Smooth muscle cell of the brain vasculature (primary cell): ENCODE results near the gene ELK3.

Source experiments
- DNase-seq: peaks from one replicate; pipeline ENCODE4 v3.0.0-alpha.2; 2012; ENCODE audit warnings: low read depth, low spot score

ELK3 gene

DNA sequence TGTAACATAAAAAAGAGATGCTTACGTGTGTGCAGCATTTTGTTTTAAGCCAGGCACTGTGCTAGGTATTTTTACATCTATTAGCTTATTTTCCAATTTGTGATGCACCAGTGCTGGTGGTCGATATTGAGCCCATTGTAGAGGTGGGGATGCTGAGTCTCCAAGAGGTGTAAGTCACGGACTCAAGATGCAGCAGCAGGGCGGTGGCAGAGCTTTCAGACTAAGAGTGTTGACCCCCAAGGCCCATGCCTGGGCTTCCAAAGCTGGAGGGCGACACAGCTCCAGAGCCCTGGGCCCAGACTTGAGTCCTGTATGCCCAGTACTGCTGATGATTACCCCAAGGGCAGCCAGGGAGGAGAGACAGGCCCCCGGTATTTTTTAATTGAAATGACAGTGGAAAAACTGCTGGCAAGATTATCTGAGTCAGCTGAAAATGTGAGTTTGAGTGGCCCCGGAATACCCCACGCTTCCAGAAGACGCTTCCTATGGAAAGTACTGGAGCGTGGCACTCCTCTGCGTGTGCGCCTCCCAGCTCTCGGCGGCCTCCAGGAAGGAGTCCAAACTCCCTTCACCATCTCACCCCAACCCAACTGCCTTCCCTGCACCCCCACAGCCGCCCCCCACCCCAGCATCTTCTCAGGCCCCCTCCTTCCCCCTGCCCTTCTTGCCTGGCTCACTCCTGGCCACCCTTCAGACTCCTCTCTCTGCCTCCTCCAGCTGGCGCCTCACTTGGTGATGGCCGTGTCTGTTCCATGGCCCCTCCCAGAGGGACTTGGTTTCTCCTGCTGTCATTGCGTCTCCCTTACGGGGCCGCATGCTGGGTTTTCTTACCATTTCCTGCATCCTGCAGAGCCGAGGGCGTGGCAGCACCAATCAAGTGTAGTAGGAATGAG is 40.7 kb downstream of the ELK3 start:
- no peak for DNase-seq

DNA sequence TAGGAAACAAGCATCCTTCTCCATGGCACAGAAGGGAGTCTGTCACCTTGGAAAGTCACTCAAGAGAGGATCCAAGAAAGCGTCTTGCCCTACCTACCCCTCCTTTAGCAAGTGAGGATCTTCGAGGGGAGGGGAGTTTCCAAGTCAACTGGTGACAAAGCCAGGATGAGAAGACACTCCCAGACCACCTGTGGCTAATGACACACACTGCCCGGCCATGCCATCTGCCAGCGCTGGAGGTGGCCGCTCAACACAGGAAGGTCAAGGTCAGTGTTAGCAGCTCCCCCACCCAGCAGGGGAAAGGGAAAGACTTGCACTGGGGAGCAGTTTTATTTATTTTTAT is 41.3 kb downstream of the ELK3 start:
- no peak for DNase-seq

DNA sequence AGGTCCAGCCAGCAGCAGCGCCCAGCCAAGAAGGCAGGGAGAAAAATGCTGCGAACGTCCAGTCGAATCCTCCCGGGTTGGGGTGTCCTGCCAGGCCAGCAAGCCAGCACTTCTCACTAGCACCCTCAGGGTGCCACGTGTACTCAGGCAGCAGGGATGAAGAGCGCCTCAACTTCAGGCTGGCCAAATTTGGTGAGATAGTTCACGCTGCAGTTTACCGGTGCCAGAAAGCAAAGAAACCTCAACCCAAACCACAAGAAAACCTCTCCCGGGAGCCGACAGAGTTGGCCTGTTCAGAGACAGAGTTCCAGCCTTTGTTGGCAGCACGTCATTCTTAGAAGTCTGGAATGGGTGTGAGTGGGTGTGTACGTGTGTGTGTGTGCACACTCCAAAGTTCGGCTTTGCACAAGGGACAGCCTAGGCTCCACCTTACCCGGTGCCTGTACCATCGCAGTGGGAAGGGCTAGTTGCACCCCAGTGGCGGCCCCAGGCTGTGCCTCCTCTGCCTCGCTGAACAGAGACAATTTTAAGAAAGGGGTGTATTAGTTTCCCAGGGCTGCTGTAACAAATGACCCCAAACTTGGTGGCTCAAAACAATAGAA is 42.1 kb downstream of the ELK3 start:
- no peak for DNase-seq

DNA sequence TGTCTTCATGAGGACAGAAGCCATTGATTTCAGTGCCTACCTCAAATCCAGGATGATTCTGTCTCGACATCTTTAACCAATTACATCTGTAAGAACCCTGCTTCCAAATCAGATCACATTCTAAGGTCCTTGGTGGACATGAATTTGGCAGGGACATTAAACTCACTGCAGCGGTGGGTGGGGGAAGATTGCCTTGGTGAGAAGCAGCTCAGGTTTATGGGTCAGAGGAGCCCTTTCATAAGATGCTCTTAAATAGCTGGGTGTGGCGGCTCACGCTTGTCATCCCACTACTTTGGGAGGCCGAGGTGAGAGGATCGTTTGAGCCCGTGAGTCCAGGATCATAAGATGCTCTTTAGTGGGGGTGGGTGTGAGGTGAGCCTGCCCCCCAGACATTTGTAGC is 42.9 kb downstream of the ELK3 start:
- DNase-seq: no peak

DNA sequence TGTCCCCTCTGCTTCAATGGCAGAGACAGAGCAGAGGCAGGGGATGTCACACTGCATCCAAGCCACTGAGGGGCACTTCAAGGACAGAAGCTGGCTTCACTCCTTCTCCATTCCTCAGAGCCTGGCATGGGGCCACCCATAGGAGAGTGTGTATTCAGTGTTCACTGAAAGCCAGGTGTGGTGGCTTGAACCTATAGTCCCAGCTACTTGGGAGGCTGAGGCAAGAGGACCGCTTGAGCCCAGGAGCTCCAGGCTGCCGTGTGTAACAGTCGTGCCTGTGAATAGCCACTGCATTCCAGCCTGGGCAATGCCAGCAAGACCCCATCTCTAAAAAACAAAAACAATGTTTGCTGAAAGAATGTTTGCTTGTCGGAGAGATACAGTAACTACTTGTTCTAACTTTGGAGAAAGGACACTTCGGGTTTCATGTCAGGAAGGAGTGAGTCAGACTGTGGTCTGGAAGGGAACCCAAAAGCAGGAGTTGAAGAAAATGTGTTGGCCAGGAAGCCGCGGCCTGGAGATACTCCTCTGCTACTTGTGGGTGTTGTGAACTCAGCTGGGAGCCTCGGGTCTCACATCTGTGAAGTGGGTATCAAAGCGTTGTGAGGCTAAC is 43.4 kb downstream of the ELK3 start:
- DNase-seq: peak; percentile 82

DNA sequence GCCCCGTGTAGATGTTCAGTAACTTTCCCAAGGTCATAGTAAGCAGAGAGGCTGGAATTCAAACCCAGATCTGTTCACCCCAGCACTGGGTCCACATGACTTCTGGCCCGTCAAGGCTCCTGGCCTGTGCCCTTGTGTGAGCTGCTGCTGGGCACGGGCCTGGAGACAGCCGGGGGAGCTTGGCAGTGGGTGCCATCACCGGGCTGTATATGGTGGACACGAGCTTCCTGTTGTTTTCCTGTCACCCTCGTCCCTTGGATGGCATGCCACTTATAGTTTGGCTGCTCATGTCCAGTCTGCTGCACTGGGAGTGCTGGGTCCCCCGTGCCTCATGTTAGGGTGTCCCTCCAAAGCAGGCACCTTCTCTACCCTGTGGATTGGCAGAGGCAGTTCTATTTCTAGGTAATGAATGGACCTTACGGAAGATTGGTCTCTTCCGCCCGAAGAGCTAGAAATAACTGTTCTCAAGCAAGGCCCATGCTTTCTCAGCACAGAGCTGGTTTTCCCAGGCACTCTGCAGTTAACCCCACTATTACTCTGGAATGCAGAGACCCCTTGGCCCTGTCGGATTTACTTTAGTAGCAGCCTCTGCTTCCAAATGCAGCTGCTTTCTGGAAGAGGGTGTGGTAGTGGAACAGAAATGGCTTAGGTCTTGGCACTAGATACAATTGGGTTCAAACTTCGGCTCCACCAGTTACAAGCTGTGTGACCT is 44.3 kb downstream of the ELK3 start:
- no peak for DNase-seq

DNA sequence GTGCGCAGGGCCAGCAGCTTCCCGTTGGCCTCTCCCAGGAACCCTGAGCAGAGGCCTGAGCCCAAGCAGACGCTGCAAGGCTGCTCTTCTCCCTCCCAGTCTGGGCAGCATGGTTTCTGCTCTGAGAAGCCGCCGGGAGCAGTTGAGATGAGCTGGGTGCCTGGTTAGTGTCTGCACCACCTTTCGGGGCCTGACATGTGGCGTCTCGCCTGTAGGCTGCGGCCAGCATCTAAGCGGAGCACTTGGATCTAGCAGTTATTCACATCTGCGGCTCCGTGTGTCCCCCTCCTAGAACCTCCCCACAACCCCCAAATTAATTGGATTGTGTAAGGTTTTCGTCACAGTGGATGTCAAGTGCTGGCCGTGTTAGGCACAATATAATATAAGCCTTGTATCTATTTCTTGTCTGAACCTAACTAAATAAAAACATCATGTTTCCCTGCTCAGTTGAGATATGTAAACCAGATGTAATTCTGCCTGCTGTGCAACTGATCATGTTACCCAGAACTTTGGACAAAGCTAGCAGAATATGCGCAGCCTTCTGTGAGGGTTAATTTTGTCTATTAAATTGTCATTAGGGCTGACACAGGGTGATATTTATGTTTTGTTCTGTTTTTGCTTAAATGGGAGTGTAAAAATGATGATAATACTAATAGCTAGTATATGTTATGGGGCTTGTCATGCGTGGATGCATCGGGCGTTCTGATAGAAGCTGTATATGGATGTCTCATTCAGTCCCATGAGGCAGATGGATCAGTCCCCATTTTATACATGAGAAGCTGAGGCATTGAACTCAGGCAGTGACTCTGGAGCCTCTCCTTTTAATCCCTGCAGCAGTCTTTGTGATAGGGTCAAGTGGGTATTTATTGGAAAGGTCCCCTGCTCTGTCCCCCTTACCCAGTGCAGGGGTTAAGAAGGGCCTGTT is 45.8 kb downstream of the ELK3 start:
- no peak for DNase-seq

DNA sequence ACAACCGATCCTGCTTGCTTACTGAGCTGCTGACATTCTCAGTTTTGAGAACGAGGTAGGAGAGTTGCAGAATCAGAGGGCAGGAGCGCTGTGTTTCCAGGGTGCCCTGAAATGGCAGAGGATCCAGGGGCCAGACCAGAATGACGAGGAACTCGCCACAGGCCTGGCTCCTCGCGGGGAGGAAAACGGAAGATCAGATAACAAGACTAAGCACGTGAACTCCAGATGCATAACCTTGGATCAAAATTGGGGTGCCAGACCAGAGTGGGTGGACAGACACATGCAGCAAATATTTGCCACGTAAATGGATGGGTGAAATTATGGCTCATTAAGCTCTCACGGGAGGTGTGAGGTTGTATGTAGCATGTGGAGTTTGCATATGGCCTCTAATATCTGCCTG is 46.5 kb downstream of the ELK3 start:
- no peak for DNase-seq

DNA sequence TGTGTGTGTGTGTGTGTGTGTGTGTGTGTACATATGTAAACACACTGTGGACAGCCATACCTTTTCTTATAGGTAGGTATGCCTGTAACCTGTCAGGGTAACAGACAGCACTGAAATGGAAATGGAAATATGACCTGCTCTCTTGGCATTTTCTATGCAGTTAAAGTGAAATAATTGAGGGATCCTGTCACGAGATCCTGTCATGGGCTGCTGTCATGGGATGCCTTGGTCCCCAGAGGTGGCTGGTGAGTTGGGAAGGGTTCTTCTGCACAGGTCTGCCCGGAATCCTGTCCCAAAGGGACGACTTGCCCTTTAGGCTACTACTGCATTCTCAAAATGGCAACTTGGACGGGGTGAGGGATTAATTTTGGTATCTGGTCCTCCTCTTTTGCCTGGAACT is 47.3 kb downstream of the ELK3 start:
- DNase-seq: no peak

DNA sequence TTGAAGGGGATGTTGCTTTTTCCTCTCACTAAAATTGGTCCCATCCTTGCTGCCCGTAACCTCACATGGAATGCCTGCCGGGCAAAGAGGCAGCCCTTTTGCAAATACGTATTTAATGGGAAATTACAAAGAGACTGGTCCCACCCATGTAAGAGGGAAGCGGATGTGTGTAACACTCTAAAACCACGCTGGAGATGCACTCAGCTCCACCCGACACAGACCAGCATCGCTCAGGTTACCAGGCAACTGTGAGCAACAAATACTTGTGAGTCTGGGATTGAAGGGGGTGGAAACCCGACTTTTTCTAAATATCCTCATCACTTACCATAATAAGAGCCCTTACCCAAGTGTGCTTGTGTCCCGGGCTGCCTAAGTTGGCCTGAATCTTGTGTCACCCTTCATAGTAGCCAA is 47.7 kb downstream of the ELK3 start:
- DNase-seq: no peak

DNA sequence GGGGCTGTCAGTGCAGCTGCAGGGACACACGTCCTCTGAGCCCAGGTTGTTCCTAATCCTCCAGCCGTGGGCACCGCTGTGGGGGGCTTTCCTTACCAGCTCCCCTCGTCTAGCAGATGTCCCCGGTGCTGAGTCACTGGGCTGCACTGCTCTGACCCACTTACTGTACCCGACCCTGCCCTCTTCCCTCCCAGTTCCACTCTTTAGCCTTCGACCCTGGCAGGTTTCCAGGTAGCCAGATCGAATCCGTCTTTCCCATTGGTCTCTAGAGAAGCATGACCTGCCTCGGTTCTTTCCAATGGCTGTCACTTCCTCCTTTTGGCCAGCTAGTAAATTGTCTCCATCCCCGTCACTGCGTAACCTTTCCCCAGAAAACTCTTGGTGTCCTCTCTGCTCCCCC is 48.4 kb downstream of the ELK3 start:
- DNase-seq: no peak

DNA sequence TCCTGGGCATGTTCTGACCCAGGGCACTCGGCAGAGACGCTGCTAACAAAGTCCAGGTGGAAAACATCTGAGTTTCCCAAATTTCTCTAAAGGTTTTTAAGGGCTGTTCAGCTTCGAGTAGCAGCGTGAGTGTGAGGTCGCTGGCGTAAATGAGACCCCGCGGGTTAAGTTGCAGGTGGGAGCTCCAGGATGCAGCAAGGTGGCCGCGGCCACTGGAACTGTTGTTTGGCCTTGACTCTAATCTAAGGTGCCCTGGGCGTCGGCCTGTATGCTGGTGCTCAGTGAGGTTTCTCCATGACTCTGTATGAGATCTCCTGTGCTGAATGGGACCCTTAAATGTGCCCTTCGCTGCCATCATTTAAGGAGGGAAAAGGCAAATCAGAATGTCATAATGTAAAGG is 50.7 kb downstream of the ELK3 start:
- no peak for DNase-seq

DNA sequence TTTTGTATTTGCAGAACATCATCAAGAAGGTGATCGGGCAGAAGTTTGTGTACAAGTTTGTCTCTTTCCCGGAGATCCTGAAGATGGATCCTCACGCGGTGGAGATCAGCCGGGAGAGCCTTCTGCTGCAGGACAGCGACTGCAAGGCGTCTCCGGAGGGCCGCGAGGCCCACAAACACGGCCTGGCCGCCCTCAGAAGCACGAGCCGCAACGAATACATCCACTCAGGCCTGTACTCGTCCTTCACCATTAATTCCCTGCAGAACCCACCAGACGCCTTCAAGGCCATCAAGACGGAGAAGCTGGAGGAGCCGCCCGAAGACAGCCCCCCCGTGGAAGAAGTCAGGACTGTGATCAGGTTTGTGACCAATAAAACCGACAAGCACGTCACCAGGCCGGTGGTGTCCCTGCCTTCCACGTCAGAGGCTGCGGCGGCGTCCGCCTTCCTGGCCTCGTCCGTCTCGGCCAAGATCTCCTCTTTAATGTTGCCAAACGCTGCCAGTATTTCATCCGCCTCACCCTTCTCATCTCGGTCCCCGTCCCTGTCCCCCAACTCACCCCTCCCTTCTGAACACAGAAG is 52.8 kb downstream of the ELK3 start:
- no peak for DNase-seq

DNA sequence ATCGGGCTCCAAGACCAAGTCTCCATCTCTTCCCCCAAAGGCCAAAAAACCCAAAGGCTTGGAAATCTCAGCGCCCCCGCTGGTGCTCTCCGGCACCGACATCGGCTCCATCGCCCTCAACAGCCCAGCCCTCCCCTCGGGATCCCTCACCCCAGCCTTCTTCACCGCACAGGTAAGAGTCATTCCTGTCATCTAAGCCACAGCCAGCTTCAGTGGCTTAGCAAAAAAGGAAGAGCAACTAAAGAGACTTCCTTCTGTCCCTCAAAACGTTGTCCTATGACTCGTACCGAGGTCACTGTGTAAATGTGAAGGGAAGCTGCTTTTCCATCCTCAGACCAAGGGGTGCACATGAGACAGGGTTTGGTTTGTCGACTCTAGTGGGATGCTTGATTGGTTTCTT is 53.4 kb downstream of the ELK3 start:
- DNase-seq: no peak

DNA sequence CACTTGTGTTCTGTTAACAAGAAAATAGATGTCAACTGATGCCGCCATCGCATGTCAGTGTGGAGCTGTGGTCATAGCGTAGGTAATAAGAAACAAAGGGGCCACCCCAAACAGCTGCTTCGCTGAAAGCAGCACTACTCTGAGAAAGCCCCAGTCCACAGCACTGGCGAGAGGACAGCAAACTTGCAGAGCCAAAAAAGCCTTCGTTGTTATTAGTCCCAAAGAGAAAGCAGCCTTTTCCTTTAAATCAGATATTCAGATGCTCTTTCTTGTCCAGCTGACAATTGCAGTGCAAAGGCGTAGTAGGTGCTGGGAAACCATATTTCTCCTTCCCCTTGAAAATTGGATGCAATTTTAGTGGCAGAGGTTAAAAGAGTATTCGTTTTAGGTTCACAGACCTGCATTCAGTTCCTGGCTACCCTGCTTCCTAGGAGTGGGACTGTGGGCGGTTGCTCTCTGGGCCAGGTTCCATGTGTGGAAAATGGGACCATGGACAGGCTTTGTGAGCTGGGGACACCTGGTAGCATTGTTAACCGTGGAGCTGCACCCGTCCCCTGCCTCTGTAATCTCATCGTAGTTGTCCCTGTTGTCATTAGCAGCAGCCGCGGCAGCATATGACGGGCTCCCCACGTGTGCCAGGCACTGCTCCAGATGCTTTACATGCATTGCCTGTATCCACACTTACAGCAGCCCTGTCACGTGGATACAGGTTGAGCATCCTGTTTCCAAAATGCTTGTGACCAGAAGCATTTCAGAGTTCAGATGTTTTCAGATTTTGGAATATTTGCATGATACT is 54.2 kb downstream of the ELK3 start:
- DNase-seq: no peak

DNA sequence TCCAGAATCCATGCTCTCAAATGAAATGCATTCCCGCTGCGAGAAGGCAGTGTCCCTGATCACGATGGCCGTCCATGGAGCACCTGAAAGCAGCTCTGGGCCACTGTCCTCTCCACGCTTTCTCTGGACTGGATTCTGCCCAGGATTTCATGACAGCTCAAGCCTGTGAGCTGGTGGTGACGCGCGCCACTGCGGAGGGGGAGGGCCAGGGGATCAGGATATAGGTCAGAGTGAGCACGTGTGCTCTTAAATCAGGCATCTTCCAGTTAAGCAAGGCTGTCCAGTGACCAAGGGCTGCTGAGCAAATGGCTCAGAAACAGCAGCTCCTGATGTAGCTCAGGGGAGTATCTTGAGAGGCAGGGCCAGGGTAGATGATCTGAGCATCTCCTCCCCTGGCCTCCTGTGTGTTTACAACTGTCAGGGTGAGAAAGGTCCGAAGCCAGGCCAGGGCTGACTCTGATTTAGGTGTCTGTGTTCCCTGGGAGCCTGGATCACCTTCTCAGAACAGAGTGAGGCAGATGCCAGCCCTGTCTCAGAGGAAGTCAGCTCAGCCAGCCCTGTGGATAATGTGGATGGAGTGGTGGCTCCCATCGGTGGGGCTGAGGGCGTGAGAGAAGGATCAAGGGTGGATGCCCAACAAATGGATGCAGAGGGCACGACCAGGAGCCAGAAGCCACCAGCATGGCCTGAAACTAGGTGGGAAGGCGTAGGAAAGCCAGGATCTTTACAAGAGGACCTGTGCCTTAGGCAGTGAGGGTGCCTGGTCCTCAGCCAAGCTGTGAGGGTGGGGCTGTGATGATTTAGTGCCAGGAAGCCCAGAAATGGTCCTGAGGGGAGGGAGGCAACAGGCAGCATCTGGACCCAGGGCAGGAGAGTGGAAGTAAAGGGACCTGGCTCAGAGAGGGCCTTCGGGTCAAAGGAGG is 55.3 kb downstream of the ELK3 start:
- no peak for DNase-seq

DNA sequence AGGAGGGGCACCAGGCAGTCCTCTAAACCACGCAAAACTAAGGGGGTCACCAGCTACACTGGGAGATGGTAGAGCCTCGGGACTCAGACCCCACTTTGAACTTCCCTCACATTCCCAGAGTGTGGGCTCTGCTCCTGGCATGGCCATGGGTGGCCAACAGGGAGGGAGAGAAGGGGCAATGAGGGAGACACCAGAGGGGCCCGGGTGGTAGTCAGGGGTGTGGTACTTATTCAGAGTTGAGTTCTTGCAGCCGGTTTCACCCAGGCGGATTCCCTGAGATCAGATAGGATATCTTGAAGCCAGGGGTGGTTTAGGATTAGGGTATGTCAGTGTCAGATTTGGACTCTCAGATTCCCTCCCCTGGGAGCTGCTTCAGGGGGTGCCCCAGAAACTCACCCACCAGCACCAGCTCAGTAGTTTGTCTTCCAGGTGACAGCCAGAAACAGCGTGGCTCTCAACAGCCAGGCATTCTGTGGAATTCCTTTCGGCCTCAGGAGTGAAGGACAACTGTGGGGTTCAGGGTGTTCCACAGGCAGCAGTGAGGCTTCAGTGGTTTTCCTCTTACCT is 56.0 kb downstream of the ELK3 start:
- DNase-seq: no peak

DNA sequence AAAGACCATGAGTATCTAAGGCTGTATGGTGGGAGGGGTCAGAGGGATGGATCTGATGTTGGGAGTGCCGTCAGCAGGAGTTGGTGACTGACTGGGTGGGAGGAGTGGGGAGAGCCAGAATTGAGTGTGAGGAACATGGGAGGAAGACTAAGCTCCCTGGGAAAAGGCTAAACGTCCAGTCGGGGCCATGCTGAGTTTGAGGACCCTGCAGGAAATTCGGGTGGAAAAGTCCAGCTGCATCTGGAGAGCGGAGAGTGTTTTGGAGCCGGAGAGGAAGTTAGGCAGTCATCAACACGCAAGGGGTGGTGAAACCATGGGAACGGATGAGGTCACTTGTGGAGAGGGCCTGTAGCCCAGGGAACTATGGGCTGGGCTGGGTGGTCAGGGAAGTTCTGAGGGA is 60.9 kb downstream of the ELK3 start:
- peak; percentile 41 for DNase-seq
